Sigmoid colon (tissue), 4 donors: ENCODE measurements around the gene ALG6.

Experiments used
- EP300 ChIP-seq, 4 donors: sonication (generic); formaldehyde crosslinking; IDR thresholded peaks; one replicate each; pipeline ENCODE4 v1.6.1; 2017; ENCODE audit warnings: antibody characterized with exemption in 4 of 4
- TF ChIP-seq, protein P1 (sequence below), 4 experiments: fragments of 450-650 bp in 3 of 4; fragments of 200-600 bp in 1 of 4; IDR thresholded peaks; one replicate each; pipeline ENCODE4 v1.5.1; 2016 to 2019; ENCODE audit warnings: antibody characterized with exemption in 4 of 4, mild to moderate bottlenecking in 3 of 4, moderate library complexity in 2 of 4

DNA sequence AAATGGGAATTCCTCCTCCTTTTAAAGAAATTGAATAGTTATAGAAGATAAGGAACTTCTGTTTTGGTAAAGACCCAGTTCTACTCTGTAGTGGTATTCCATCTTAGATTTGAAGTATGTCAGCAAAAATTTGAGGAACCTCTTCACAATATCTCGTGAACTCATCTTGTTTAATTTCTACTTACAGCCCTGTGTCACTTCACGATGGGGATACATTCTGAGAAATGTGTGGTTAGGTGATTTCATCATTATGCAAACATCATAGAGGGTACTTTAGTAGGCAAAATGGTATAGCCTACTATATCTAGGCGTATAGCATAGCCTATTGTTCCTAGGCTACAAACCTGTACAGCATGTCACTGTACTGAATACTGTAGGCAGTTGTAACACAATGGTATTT lies 36.0 kb downstream of the ALG6 start:
- TF ChIP-seq, protein P1, sequence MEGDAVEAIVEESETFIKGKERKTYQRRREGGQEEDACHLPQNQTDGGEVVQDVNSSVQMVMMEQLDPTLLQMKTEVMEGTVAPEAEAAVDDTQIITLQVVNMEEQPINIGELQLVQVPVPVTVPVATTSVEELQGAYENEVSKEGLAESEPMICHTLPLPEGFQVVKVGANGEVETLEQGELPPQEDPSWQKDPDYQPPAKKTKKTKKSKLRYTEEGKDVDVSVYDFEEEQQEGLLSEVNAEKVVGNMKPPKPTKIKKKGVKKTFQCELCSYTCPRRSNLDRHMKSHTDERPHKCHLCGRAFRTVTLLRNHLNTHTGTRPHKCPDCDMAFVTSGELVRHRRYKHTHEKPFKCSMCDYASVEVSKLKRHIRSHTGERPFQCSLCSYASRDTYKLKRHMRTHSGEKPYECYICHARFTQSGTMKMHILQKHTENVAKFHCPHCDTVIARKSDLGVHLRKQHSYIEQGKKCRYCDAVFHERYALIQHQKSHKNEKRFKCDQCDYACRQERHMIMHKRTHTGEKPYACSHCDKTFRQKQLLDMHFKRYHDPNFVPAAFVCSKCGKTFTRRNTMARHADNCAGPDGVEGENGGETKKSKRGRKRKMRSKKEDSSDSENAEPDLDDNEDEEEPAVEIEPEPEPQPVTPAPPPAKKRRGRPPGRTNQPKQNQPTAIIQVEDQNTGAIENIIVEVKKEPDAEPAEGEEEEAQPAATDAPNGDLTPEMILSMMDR (IDR thresholded peaks at IDR 0.05), result no peak
- no peak for TF ChIP-seq EP300 (IDR thresholded peaks at IDR 0.05)
